ENCODE results near the gene MEIS1.

- TF ChIP-seq ZFP69B (tag by site-specific recombination; IDR thresholded peaks at IDR 0.05) (no peak), ZNF274 (IDR thresholded peaks at IDR 0.05; ENCODE audit: low read length) (no peak), ZNF274 (tag by site-specific recombination; IDR thresholded peaks at IDR 0.05; ENCODE audit: borderline replicate concordance) (no peak), ZNF518A (tag by site-specific recombination; conservative IDR thresholded peaks at IDR 0.05; ENCODE audit: low read depth) (peak; percentile 52; the same call in 1 of the 2 replicates), CTCF (tag by site-specific recombination; IDR thresholded peaks at IDR 0.05) (no peak), ZNF121 (tag by site-specific recombination; IDR thresholded peaks at IDR 0.05) (no peak)
These were observed 120.8 kb downstream of the MEIS1 start for GRCh38 chr2:66555501-66556324.

Measured in HEK293 (cell line).